HAP-1 (cell line): ENCODE data around the gene GTPBP3.
"Not testable (repeated sequence)": the region's sequence is repeated elsewhere in the genome, so short reads cannot be mapped to it uniquely, and the experiment has no call there.

Experiments used
- DNase-seq, 2 experiments: peaks; one replicate each; pipeline ENCODE4 v3.0.0-alpha.2; 2016 to 2020; ENCODE audit warnings: low spot score in 2 of 2
- H3K27me3 ChIP-seq: fragments of 250-450 bp; sonication (Bioruptor Pico); 2 replicates; pipeline ENCODE4 v1.5.1; 2020; ENCODE audit warnings: low read depth, mild to moderate bottlenecking, moderate library complexity
- H3K36me3 ChIP-seq: fragments of 250-450 bp; sonication (Bioruptor Pico); replicated peaks from 2 replicates; pipeline ENCODE4 v1.5.1; 2020; ENCODE audit warnings: mild to moderate bottlenecking
- H3K4me1 ChIP-seq: fragments of 250-450 bp; sonication (Bioruptor Pico); 2 replicates; pipeline ENCODE4 v1.5.1; 2020; ENCODE audit warnings: mild to moderate bottlenecking
- H3K4me3 ChIP-seq: fragments of 250-450 bp; sonication (Bioruptor Pico); 2 replicates; pipeline ENCODE4 v1.5.1; 2020; ENCODE audit warnings: mild to moderate bottlenecking, moderate library complexity
- H3K9me3 ChIP-seq: fragments of 250-450 bp; sonication (Bioruptor Pico); 2 replicates; pipeline ENCODE4 v1.5.1; 2020; ENCODE audit warnings: mild to moderate bottlenecking, moderate library complexity
- in situ Hi-C: fragments of 300-500 bp; cut with MboI; formaldehyde crosslinking; loops from 3 replicates; pipeline ENCODE4 v1.14.3; 2020; ENCODE audit warnings: low sequenced_read_pairs, inconsistent platforms, mixed read lengths

The GTPBP3 gene

DNA sequence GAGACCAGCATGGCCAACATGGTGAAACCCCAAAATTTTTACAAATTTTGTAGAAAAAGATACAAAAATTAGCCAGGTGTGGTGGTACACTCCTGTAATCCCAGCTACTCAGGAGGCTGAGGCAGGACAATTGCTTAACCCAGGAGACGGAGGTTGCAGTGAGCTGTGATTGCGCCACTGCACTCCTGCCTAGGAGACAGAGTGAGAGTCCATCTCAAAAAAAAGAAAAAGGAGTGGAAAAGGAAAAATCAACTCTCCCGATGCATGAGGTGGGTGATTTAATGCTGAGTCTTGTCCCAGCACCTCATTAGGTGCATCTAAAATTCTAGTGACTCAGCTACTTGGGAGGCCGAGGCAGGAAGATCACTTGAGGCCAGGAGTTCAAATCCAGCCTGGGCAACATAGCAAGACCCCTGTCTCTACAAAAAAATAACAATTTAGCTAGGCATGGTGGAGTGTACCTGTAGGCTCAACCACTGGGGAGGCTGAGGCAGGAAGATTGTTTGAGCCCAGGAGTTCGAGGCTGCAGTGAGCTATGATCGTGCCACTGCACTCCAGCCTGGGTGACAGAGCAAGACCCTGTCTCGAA lies 19.8 kb downstream of the GTPBP3 start:
- Histone ChIP-seq H3K4me3 (no peak overlapping the region), H3K4me1 (no peaks in the 10 kb centered on the region), H3K9me3 (no peaks in the 10 kb centered on the region), H3K27me3 (no peaks in the 10 kb centered on the region), H3K36me3 (no peaks in the 10 kb centered on the region)
- in situ Hi-C loops: no loop called here
- no peak for DNase-seq

- DNase-seq: no peak
- H3K4me1 ChIP-seq: no peaks in the 10 kb centered on the region
- H3K27me3 ChIP-seq: no peaks in the 10 kb centered on the region
- no peak overlapping the region for H3K4me3 ChIP-seq
- H3K36me3 ChIP-seq: no peaks in the 10 kb centered on the region
- no peaks in the 10 kb centered on the region for H3K9me3 ChIP-seq
- in situ Hi-C loops: no loop called here
Observed at GRCh38 chr19:17357724-17358123, 20.4 kb downstream of the GTPBP3 start.

DNA sequence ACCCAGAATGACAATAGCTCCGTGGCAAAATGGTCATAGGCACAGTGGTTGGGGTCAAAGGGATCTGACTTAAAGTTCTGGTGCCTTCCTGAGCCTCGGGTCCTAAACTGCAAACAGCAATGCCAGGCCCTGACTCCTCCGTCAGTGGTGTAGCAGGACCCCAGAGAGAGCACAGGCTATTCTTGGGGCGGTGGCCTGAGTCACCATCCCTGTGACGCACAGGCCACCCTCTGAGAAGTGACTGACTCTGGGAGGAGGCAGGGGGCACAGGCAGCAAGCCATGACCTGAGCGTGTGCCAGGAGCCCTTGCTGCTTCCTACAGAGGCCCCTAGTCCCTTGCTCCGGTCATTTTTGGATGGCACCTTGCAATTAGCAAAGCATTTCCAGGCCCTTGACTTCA lies 21.0 kb downstream of the GTPBP3 start:
- in situ Hi-C loops: no loop called here
- Histone ChIP-seq H3K27me3 (no peaks in the 10 kb centered on the region), H3K36me3 (no peaks in the 10 kb centered on the region), H3K4me1 (no peaks in the 10 kb centered on the region), H3K4me3 (no peak overlapping the region), H3K9me3 (no peaks in the 10 kb centered on the region)
- DNase-seq: no peak

DNA sequence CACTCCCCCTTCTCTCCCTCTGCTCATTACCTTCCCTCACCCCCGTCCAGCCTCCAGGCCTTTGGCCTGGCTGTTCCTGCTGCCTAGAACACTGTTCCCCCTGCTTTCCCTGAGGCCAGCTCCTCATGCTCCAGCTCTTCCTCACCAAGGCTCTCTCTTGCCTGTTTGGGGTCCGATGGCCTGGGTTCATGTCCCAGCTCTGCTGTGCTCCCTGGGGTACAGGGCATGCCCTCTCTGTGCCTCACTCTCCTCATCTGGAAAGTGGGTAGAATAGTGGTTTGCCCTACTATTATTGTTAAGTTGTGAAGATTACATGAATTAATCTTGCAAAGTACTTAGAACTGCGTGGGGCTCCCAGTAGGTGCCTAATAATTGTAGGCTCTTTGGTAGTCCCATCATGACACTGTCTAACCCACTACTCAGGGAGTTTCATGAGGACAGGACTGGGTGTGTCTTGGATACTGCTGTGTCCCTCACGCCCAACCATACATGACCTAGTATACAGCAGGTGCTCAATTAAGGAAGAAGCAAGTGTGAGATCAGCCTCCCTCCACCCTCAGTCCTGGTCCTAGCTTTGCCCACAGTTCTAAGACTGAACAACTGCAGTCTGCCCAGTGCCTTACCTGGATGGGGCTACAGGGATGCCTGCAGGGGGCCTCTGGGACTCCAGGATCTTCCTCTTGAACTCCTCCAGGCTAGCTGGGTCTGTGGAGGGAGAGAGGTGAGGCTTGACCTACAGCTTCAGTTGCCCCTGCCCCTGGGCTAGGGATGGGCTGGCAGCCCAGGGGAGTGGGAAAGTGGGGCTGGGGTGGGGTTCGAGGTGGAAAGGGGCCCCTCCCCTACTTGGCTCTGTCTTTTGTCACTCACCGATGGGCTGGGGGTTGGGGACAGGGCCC lies 22.8 kb downstream of the GTPBP3 start:
- DNase-seq: no peak
- H3K36me3 ChIP-seq: no peaks in the 10 kb centered on the region
- no peaks in the 10 kb centered on the region for H3K27me3 ChIP-seq
- H3K9me3 ChIP-seq: no peaks in the 10 kb centered on the region
- no peak overlapping the region for H3K4me3 ChIP-seq
- in situ Hi-C loops: no loop called here
- H3K4me1 ChIP-seq: no peaks in the 10 kb centered on the region

GRCh38 chr19:17363852-17364605 lies 26.7 kb downstream of the GTPBP3 start:
- in situ Hi-C loops, H3K4me3 ChIP-seq, H3K9me3 ChIP-seq, H3K36me3 ChIP-seq, H3K4me1 ChIP-seq, H3K27me3 ChIP-seq, DNase-seq: not testable (repeated sequence)

- no peaks in the 10 kb centered on the region for H3K9me3 ChIP-seq
- no peaks in the 10 kb centered on the region for H3K4me1 ChIP-seq
- H3K27me3 ChIP-seq: no peaks in the 10 kb centered on the region
- no peaks in the 10 kb centered on the region for H3K36me3 ChIP-seq
- DNase-seq: no peak
- in situ Hi-C loops: no loop called here
- no peak overlapping the region for H3K4me3 ChIP-seq
Observed at GRCh38 chr19:17365361-17365760, 28.0 kb downstream of the GTPBP3 start.

- H3K9me3 ChIP-seq: no peaks in the 10 kb centered on the region
- DNase-seq: no peak
- H3K36me3 ChIP-seq: no peaks in the 10 kb centered on the region
- in situ Hi-C loops: no loop called here
- H3K27me3 ChIP-seq: no peaks in the 10 kb centered on the region
- H3K4me3 ChIP-seq: no peak overlapping the region
- H3K4me1 ChIP-seq: no peaks in the 10 kb centered on the region
Observed at GRCh38 chr19:17370026-17370587, 32.8 kb downstream of the GTPBP3 start.

DNA sequence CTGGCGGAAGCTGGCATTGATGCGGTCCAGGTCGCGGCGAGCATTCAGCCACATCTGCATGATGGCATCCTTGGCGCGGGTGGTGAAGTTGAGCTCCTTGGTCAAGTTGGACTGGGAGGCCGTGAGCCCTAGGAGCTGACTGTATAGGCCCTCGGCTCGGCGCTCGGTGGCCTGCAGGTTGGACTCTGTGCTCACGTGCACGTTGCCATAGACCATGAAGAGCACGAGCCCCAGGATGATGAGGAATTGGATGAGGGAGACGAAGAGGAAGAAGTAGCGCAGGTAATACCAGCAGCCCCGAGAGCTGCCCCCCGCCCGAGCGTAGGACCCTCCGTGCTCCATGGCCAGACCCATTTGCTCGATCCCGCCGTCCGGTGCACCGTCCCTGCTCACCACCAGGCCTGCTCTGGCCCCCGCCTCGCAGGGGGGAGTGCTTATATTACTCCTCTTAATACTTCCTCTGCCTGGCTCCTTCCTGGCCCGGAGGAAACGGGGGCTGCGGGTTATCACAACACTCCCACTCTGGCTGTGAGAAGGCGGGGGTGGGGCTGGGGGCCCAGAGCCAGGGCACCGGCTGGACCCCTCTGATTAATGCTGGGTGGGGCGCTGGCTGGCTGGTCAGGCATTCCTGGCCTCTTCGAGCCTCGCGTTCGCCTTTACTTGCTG lies 39.7 kb downstream of the GTPBP3 start, which contains the start of gene PLVAP:
PLVAP (minus strand) TSS at position 408 of the 666 bp plus-strand sequence; CDS start at position 354, 54 bp downstream.
- no peak within 1 kb of the TSS for H3K4me3 ChIP-seq
- no peaks in the 10 kb centered on the region; the same call in 1 of the 2 replicates for H3K9me3 ChIP-seq
- DNase-seq: no peak
- no peaks in the 10 kb centered on the region for H3K27me3 ChIP-seq
- in situ Hi-C loops: no loop called here
- H3K4me1 ChIP-seq: no peaks in the 10 kb centered on the region
- H3K36me3 ChIP-seq: no peaks in the 10 kb centered on the region

DNA sequence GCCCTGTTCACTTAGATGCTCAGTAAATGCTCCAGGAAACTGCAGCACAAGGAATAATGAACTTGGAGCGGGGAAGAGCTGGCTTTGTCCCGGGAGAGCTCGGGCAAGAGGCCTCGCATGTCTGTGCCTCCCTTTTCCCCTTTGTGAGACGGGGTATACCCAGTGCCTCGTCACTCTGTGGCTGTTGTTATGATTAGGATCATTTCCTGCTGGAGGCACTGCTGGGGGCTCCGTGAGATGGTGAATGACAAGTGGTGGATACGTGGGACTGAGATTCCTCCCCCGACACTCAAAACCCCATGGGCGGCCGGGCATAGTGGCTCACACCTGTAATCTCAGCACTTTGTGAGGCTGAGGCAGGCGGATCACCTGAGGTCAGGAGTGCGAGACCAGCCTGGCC lies 40.9 kb downstream of the GTPBP3 start:
- Histone ChIP-seq H3K27me3 (no peaks in the 10 kb centered on the region), H3K4me1 (peaks cover 6% of the 10 kb centered on the region), H3K9me3 (no peaks in the 10 kb centered on the region; the same call in 1 of the 2 replicates), H3K4me3 (no peak overlapping the region), H3K36me3 (no peaks in the 10 kb centered on the region)
- in situ Hi-C loops: no loop called here
- no peak for DNase-seq

DNA sequence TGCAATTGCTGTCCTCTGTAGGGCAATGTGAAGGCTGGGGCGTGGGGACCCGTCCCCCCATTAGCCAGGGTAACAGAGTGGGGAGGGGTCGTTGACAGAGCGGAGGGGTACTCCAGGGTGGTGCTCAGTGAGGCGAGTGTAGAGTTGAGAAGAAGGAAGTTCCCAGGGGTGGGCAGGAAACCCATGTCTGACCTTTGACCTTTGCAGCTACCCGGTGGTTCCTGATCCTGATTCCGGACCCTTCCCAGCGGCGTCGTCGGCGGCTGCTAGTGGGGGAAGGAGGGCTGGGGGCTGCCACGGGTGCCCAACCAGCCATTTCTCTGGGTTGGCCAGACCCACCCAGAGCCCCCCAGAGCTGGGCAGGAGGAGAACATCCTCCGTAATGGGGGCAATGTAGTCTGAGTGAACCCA lies 41.9 kb downstream of the GTPBP3 start:
- Histone ChIP-seq H3K27me3 (no peaks in the 10 kb centered on the region), H3K36me3 (no peaks in the 10 kb centered on the region), H3K9me3 (no peaks in the 10 kb centered on the region; the same call in 1 of the 2 replicates), H3K4me3 (no peak overlapping the region), H3K4me1 (peaks cover 6% of the 10 kb centered on the region)
- peak in 1 of 2 experiments; percentile 21 for DNase-seq
- in situ Hi-C loops: no loop called here

DNA sequence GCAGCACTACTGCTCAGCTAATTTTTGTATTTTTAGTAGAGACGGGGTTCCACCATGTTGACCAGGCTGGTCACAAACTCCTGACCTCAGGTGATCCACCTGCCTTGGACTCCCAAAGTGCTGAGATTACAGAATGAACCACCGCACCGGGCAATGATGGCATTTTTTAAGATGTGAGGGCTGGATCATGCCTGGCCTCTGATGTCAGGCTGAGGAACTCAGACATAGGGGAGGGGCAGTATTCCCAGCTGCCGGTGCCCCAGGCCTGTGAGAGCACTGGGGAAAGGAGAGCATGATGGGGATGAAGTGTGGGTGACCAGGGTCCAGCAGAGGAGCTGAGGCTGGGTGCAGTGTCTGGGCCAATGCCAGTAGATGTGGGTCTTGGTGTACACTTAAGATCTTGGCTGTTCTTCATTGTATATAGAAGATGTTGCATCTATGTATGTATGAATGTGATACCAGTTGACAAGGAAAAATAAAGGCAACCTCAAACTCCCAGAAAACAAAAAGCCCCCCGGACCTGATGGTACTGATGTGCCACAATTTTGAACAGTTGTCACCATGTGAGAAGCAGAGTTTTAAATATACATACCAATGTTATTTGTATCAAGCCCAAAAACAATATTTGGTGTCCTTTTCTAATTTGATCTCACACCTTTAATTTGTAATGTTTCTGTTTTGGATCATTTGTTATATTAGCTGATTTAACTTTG lies 43.2 kb downstream of the GTPBP3 start:
- Histone ChIP-seq H3K4me3 (no peak overlapping the region), H3K9me3 (no peaks in the 10 kb centered on the region; the same call in 1 of the 2 replicates), H3K27me3 (no peaks in the 10 kb centered on the region), H3K4me1 (peaks cover 6% of the 10 kb centered on the region), H3K36me3 (no peaks in the 10 kb centered on the region)
- no peak for DNase-seq
- in situ Hi-C loops: no loop called here

- Histone ChIP-seq H3K36me3 (no peaks in the 10 kb centered on the region), H3K9me3 (peaks cover 14% of the 10 kb centered on the region), H3K4me3 (no peak overlapping the region), H3K4me1 (peaks cover 6% of the 10 kb centered on the region), H3K27me3 (no peaks in the 10 kb centered on the region)
- in situ Hi-C loops: no loop called here
- peak; percentile 45 to 82 for DNase-seq
Observed at GRCh38 chr19:17385878-17386611, 48.7 kb downstream of the GTPBP3 start.
